HFF-Myc (cell line): ENCODE data around the gene GPC5.
"Not testable (repeated sequence)": the region's sequence is repeated elsewhere in the genome, so short reads cannot be mapped to it uniquely, and the experiment has no call there.

ENCODE experiments used
- DNase-seq: peaks from one replicate; pipeline ENCODE4 v3.0.0-alpha.2; 2011; ENCODE audit warnings: low read depth; ENCODE audit errors: extremely low read depth
- H3K4me3 ChIP-seq: replicated peaks from 2 replicates; pipeline ENCODE4 v1.5.1; 2011; ENCODE audit warnings: low read depth, mild to moderate bottlenecking, control low read depth, low read length
- TF ChIP-seq, protein P1 (sequence below): IDR thresholded peaks from 2 replicates; pipeline ENCODE4 v1.5.1; 2012; ENCODE audit warnings: mild to moderate bottlenecking, low read depth, low read length, control low read depth; ENCODE audit errors: missing control alignments

GPC5 gene

DNA sequence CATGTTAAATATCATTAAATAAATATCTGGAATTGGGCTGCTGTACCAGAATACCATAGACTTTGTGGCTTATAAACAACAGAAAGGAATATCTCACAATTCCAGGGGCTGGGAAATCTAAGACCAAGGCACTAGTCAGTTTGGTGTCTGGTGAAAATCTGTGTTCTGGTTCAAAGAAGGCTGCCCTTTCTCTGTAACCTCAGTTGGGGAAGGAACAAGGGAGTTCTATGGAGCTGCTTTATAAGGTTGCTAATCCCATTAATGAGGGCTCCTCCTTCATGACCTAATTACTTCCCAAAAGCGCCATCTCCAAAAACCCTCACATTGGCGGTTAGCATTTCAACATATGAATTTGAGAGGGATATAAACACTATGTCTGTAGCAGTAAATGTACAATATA is 480.9 kb downstream of the GPC5 start:
- H3K4me3 ChIP-seq, result no peak overlapping the region
- TF ChIP-seq, protein P1, sequence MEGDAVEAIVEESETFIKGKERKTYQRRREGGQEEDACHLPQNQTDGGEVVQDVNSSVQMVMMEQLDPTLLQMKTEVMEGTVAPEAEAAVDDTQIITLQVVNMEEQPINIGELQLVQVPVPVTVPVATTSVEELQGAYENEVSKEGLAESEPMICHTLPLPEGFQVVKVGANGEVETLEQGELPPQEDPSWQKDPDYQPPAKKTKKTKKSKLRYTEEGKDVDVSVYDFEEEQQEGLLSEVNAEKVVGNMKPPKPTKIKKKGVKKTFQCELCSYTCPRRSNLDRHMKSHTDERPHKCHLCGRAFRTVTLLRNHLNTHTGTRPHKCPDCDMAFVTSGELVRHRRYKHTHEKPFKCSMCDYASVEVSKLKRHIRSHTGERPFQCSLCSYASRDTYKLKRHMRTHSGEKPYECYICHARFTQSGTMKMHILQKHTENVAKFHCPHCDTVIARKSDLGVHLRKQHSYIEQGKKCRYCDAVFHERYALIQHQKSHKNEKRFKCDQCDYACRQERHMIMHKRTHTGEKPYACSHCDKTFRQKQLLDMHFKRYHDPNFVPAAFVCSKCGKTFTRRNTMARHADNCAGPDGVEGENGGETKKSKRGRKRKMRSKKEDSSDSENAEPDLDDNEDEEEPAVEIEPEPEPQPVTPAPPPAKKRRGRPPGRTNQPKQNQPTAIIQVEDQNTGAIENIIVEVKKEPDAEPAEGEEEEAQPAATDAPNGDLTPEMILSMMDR, result no peak
- no peak for DNase-seq

DNA sequence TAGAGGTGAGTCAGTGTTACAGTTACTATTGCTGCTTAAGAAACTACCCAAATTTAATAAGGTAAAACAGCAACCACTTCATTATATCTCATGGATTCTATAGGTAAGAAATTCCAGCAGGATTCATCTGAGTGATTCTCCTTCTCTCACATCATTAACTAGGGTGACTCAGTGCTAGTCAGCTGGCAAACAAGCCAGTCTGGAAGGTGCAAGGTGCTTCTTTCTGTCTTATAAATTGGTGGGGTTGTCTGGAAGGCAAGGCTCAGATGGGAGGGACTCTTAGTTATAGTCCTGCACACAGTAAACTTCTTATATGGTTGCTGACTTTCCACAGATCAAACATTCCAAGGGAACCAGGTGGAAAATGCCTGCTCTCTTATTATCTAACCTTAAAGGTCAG is 484.5 kb downstream of the GPC5 start:
- no peak overlapping the region for H3K4me3 ChIP-seq
- DNase-seq, result no peak
- TF ChIP-seq, protein P1, result no peak

DNA sequence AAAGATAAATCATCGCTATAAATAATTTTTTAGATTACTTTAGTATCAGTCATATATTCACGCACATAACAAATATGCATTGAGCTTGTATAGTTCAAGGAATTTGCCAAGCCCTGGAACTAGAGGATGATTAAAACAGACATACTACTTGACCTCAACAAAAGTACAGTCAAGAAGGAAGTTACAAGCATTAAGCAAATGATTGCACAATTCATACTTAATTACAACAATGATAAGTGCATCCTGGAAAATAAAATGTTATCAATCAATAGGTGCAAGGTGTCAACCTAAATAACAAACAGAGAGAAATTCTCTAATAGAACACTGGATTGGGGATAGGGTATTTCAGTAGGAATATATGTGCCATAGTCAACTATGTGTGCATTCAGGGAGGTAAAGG is 491.2 kb downstream of the GPC5 start:
- H3K4me3 ChIP-seq, result no peak overlapping the region
- DNase-seq, result no peak
- TF ChIP-seq, protein P1, result no peak

- no peak overlapping the region for H3K4me3 ChIP-seq
- TF ChIP-seq, protein P1, result no peak
- no peak for DNase-seq
These were observed 492.7 kb downstream of the GPC5 start for GRCh38 chr13:91891141-91891540.

DNA sequence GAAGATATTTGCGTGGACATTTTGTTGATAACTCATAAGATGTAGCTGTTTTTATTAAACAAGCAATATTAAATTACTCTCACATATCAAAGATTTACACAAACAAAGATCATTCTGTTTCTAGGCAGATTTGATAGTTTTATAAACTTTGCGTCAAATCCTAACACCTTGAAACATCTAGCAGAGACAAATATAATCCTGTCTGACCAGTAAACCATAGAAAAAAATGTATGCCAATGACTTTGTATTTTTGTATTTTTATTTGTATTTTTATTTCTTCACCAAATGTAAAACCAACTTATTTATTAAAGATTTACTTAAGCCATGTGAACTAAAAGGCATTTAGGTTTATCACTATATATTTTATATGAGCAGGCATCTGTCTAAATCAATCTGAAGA is 494.6 kb downstream of the GPC5 start:
- DNase-seq, result no peak
- no peak overlapping the region for H3K4me3 ChIP-seq
- TF ChIP-seq, protein P1, result no peak

DNA sequence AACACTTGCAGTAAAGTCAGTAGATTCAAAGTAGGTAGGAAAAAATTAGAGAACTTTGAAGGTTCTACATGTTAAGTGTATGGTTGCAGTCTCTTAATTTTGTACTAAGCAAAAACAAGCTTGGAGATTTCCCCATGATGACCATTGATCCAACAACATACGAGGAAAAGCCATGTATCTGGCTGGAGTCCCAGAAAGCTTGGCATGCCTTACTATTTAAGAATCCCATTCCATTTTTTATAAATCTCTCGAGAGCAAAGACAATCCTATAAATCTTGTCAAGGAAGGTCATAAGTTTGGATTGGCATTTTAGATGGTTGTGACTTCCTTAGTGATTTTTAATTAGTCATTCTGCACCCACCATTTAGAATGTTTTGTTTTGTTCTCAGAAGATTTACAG is 495.9 kb downstream of the GPC5 start:
- DNase-seq, result no peak
- H3K4me3 ChIP-seq, result no peak overlapping the region
- TF ChIP-seq, protein P1, result no peak

DNA sequence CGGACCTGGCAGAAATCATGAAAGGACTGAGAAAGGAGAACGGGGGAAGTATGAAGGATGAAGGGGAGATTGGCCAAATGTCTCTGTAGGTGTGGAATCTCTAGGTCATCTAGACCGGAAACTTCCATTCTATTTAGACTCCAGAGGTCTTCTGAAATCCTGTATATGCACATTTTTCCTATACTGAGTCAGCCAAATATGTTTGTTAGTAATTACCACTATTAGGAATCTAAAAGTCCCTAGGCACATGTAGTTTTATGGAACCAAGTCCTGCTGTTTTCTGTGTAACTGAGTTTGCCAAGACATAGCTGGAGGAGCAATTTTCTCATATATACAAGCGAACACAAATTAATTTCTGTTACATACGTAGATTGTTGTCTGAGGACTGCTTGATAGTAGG is 498.1 kb downstream of the GPC5 start:
- TF ChIP-seq, protein P1, result no peak
- H3K4me3 ChIP-seq, result no peak overlapping the region
- no peak for DNase-seq

- H3K4me3 ChIP-seq, DNase-seq: not testable (repeated sequence)
These were observed 500.6 kb downstream of the GPC5 start for GRCh38 chr13:91898986-91899385.
